ENCODE results near the gene TOLLIP. TPM values are rescaled to one million over a fixed set of nuclear protein-coding genes. Genes with fewer than 3 reads are reported as not detected.
"Not testable (repeated sequence)": the region's sequence is repeated elsewhere in the genome, so short reads cannot be mapped to it uniquely, and the experiment has no call there.

TOLLIP gene
- total and polyA plus RNA-seq, 7 experiments from 2014 or later: 20.9 to 63.8 (median 46.7) TPM

GRCh38 chr11:1244557-1244956 lies 64.9 kb downstream of the TOLLIP start:
- H3K9me3 Mint-ChIP-seq: peaks cover 0 to 17% (median 0%) of the 10 kb centered on the region in 11 donors
- POLR2A ChIA-PET; H3K9me3 ChIP-seq (ENCODE audit: control insufficient read depth in 2 of 3, low read length in 3 of 3); H3K36me3 Mint-ChIP-seq; ATAC-seq; H3K4me3 Mint-ChIP-seq; H3K27ac ChIP-seq (ENCODE audit: low read depth, low read length); H3K4me1 Mint-ChIP-seq; CTCF ChIA-PET; H3K27me3 Mint-ChIP-seq; H3K27me3 ChIP-seq (ENCODE audit: control insufficient read depth in 2 of 2, insufficient read depth in 2 of 2, low read length in 2 of 2); intact Hi-C loops (cut with micrococcal nuclease); H3K4me1 ChIP-seq (ENCODE audit: control insufficient read depth in 2 of 2, insufficient read depth in 2 of 2, low read length in 2 of 2); H3K36me3 ChIP-seq (ENCODE audit: control insufficient read depth in 2 of 3, insufficient read depth in 3 of 3, low read length in 3 of 3); DNase-seq; H3K27ac Mint-ChIP-seq; H3K4me3 ChIP-seq (ENCODE audit: low read length): not testable (repeated sequence)

- H3K36me3 ChIP-seq (ENCODE audit: control insufficient read depth in 2 of 3, insufficient read depth in 3 of 3, low read length in 3 of 3); POLR2A ChIA-PET; H3K4me3 Mint-ChIP-seq; CTCF ChIA-PET; H3K27me3 ChIP-seq (ENCODE audit: control insufficient read depth in 2 of 2, insufficient read depth in 2 of 2, low read length in 2 of 2); DNase-seq; H3K36me3 Mint-ChIP-seq; H3K4me3 ChIP-seq (ENCODE audit: low read length); H3K27me3 Mint-ChIP-seq; H3K27ac ChIP-seq (ENCODE audit: low read depth, low read length); H3K9me3 ChIP-seq (ENCODE audit: control insufficient read depth in 2 of 3, low read length in 3 of 3); ATAC-seq; intact Hi-C loops (cut with micrococcal nuclease); H3K27ac Mint-ChIP-seq; H3K4me1 ChIP-seq (ENCODE audit: control insufficient read depth in 2 of 2, insufficient read depth in 2 of 2, low read length in 2 of 2); H3K4me1 Mint-ChIP-seq: not testable (repeated sequence)
- peaks cover 0 to 15% (median 0%) of the 10 kb centered on the region in 11 donors for H3K9me3 Mint-ChIP-seq
Measured at GRCh38 chr11:1243521-1243920, 65.9 kb downstream of the TOLLIP start.

- H3K4me3 ChIP-seq (ENCODE audit: low read length); H3K9me3 ChIP-seq (ENCODE audit: control insufficient read depth in 2 of 3, low read length in 3 of 3); CTCF ChIA-PET; intact Hi-C loops (cut with micrococcal nuclease); H3K27me3 ChIP-seq (ENCODE audit: control insufficient read depth in 2 of 2, insufficient read depth in 2 of 2, low read length in 2 of 2); H3K27me3 Mint-ChIP-seq; H3K36me3 ChIP-seq (ENCODE audit: control insufficient read depth in 2 of 3, insufficient read depth in 3 of 3, low read length in 3 of 3); ATAC-seq; POLR2A ChIA-PET; DNase-seq; H3K4me1 ChIP-seq (ENCODE audit: control insufficient read depth in 2 of 2, insufficient read depth in 2 of 2, low read length in 2 of 2); H3K27ac Mint-ChIP-seq; H3K4me1 Mint-ChIP-seq; H3K36me3 Mint-ChIP-seq; H3K27ac ChIP-seq (ENCODE audit: low read depth, low read length); H3K4me3 Mint-ChIP-seq: not testable (repeated sequence)
- peaks cover 0 to 12% (median 0%) of the 10 kb centered on the region in 11 donors for H3K9me3 Mint-ChIP-seq
Measured at GRCh38 chr11:1242751-1243150, 66.7 kb downstream of the TOLLIP start.

GRCh38 chr11:1242289-1242688 lies 67.1 kb downstream of the TOLLIP start:
- peaks cover 0 to 12% (median 0%) of the 10 kb centered on the region in 11 donors for H3K9me3 Mint-ChIP-seq
- no peak overlapping the region for H3K27ac ChIP-seq (ENCODE audit: low read depth, low read length)
- no peaks in the 10 kb centered on the region for H3K27me3 ChIP-seq (ENCODE audit: control insufficient read depth in 2 of 2, insufficient read depth in 2 of 2, low read length in 2 of 2)
- no peak overlapping the region for H3K4me3 Mint-ChIP-seq
- H3K36me3 Mint-ChIP-seq: no peaks in the 10 kb centered on the region
- no peaks in the 10 kb centered on the region for H3K36me3 ChIP-seq (ENCODE audit: control insufficient read depth in 2 of 3, insufficient read depth in 3 of 3, low read length in 3 of 3)
- ChIA-PET POLR2A (no interaction called here), CTCF (no interaction called here)
- H3K27ac Mint-ChIP-seq: no peak overlapping the region
- no peaks in the 10 kb centered on the region for H3K9me3 ChIP-seq (ENCODE audit: control insufficient read depth in 2 of 3, low read length in 3 of 3)
- intact Hi-C loops (cut with micrococcal nuclease): no loop called here
- no peaks in the 10 kb centered on the region for H3K4me1 Mint-ChIP-seq
- no peak overlapping the region for H3K4me3 ChIP-seq (ENCODE audit: low read length)
- DNase-seq (no peak), ATAC-seq (no peak)
- H3K27me3 Mint-ChIP-seq: no peaks in the 10 kb centered on the region
- no peaks in the 10 kb centered on the region for H3K4me1 ChIP-seq (ENCODE audit: control insufficient read depth in 2 of 2, insufficient read depth in 2 of 2, low read length in 2 of 2)

GRCh38 chr11:1241706-1242105 lies 67.7 kb downstream of the TOLLIP start:
- Mint-ChIP-seq H3K27ac (no peak overlapping the region), H3K27me3 (no peaks in the 10 kb centered on the region)
- no peaks in the 10 kb centered on the region for H3K27me3 ChIP-seq (ENCODE audit: control insufficient read depth in 2 of 2, insufficient read depth in 2 of 2, low read length in 2 of 2)

GRCh38 chr11:1240771-1241170 lies 68.7 kb downstream of the TOLLIP start:
- Histone ChIP-seq H3K27ac (ENCODE audit: low read depth, low read length) (no peak overlapping the region), H3K4me1 (ENCODE audit: control insufficient read depth in 2 of 2, insufficient read depth in 2 of 2, low read length in 2 of 2) (no peaks in the 10 kb centered on the region), H3K27me3 (ENCODE audit: control insufficient read depth in 2 of 2, insufficient read depth in 2 of 2, low read length in 2 of 2) (no peaks in the 10 kb centered on the region), H3K4me3 (ENCODE audit: low read length) (no peak overlapping the region), H3K36me3 (ENCODE audit: control insufficient read depth in 2 of 3, insufficient read depth in 3 of 3, low read length in 3 of 3) (no peaks in the 10 kb centered on the region), H3K9me3 (ENCODE audit: control insufficient read depth in 2 of 3, low read length in 3 of 3) (no peaks in the 10 kb centered on the region)
- ATAC-seq: no peak
- intact Hi-C loops (cut with micrococcal nuclease): no loop called here
- Mint-ChIP-seq H3K4me1 (no peaks in the 10 kb centered on the region), H3K27me3 (no peaks in the 10 kb centered on the region), H3K9me3 (peaks cover 0 to 6% (median 0%) of the 10 kb centered on the region in 11 donors), H3K4me3 (no peak overlapping the region), H3K36me3 (no peaks in the 10 kb centered on the region), H3K27ac (no peak overlapping the region)
- DNase-seq: no peak
- POLR2A ChIA-PET: no interaction called here
- CTCF ChIA-PET: no interaction called here

More at GRCh38 chr11:1241706-1242105, 67.7 kb downstream of the TOLLIP start:
- no peaks in the 10 kb centered on the region for H3K36me3 ChIP-seq (ENCODE audit: control insufficient read depth in 2 of 3, insufficient read depth in 3 of 3, low read length in 3 of 3)
- CTCF ChIA-PET: no interaction called here
- intact Hi-C loops (cut with micrococcal nuclease): no loop called here
- no peaks in the 10 kb centered on the region for H3K4me1 ChIP-seq (ENCODE audit: control insufficient read depth in 2 of 2, insufficient read depth in 2 of 2, low read length in 2 of 2)
- no peak overlapping the region for H3K27ac ChIP-seq (ENCODE audit: low read depth, low read length)
- H3K4me1 Mint-ChIP-seq: no peaks in the 10 kb centered on the region
- H3K9me3 Mint-ChIP-seq: peaks cover 0 to 12% (median 0%) of the 10 kb centered on the region in 11 donors
- no peaks in the 10 kb centered on the region for H3K9me3 ChIP-seq (ENCODE audit: control insufficient read depth in 2 of 3, low read length in 3 of 3)
- DNase-seq (no peak), ATAC-seq (no peak)
- POLR2A ChIA-PET: no interaction called here
- no peaks in the 10 kb centered on the region for H3K36me3 Mint-ChIP-seq
- H3K4me3 ChIP-seq (ENCODE audit: low read length): no peak overlapping the region
- no peak overlapping the region for H3K4me3 Mint-ChIP-seq

GRCh38 chr11:1239596-1240205 lies 69.7 kb downstream of the TOLLIP start:
- DNase-seq (no peak), ATAC-seq (no peak)
- Mint-ChIP-seq H3K27me3 (no peaks in the 10 kb centered on the region), H3K9me3 (peaks cover 0 to 6% (median 0%) of the 10 kb centered on the region in 11 donors), H3K4me3 (no peak overlapping the region), H3K27ac (no peak overlapping the region), H3K36me3 (no peaks in the 10 kb centered on the region), H3K4me1 (no peaks in the 10 kb centered on the region)
- POLR2A ChIA-PET: no interaction called here
- Histone ChIP-seq H3K4me3 (ENCODE audit: low read length) (no peak overlapping the region), H3K27ac (ENCODE audit: low read depth, low read length) (no peak overlapping the region), H3K9me3 (ENCODE audit: control insufficient read depth in 2 of 3, low read length in 3 of 3) (no peaks in the 10 kb centered on the region), H3K27me3 (ENCODE audit: control insufficient read depth in 2 of 2, insufficient read depth in 2 of 2, low read length in 2 of 2) (no peaks in the 10 kb centered on the region), H3K36me3 (ENCODE audit: control insufficient read depth in 2 of 3, insufficient read depth in 3 of 3, low read length in 3 of 3) (no peaks in the 10 kb centered on the region), H3K4me1 (ENCODE audit: control insufficient read depth in 2 of 2, insufficient read depth in 2 of 2, low read length in 2 of 2) (no peaks in the 10 kb centered on the region)
- intact Hi-C loops (cut with micrococcal nuclease): no loop called here
- CTCF ChIA-PET: no interaction called here
